ENCODE results near the gene FGF7. TPM values are rescaled to one million over a fixed set of nuclear protein-coding genes. Genes with fewer than 3 reads are reported as not detected.

Gene FGF7, protein sequence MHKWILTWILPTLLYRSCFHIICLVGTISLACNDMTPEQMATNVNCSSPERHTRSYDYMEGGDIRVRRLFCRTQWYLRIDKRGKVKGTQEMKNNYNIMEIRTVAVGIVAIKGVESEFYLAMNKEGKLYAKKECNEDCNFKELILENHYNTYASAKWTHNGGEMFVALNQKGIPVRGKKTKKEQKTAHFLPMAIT
- total RNA-seq, result 3.2 and 13.4 TPM in 2 replicates

DNA sequence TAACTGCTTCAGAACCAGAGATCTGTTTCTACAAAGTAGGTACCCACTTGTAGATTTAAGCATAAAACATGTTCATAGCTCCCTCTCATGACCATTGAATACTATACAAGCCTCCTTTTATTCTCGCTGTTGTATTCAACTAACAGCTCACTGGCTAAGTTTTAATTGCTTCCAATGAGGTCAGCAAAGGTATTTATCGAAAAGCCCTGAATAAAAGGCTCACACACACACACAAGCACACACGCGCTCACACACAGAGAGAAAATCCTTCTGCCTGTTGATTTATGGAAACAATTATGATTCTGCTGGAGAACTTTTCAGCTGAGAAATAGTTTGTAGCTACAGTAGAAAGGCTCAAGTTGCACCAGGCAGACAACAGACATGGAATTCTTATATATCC is at the start of gene FGF7:
TSS of gene FGF7 (plus strand) at position 222 of the 400 bp plus-strand sequence. CDS start 1,056 bp downstream, outside the sequence.

Other genes with a start within 250 kb of the FGF7 start
- 2.3 and 7.6 TPM in 2 replicates for gene FAM227B, start 197.6 kb downstream of the FGF7 start, total RNA-seq
- 15.2 and 16.2 TPM in 2 replicates for gene DTWD1, start 197.8 kb downstream of the FGF7 start, total RNA-seq